A673 (cell line): ENCODE measurements around the gene CCDC85C. TPM values are rescaled to one million over a fixed set of nuclear protein-coding genes. Genes with fewer than 3 reads are reported as not detected.

Source experiments
- BruUV-seq: library from RNA; stranded (reverse); fragments of 400-500 nt; replicated peaks from 2 replicates; lab custom pipeline; 2021; lab: Mats Ljungman, UMichigan
- CTCF ChIA-PET: fragments of 300-600 bp; sonication (Branson Sonifier 250); formaldehyde crosslinking; loops from one replicate; lab custom pipeline; 2022; ENCODE audit warnings: antibody characterized with exemption; lab: Charles Lee
- POLR2A ChIA-PET: fragments of 300-600 bp; sonication (Branson Sonifier 250); formaldehyde crosslinking; loops from one replicate; lab custom pipeline; 2022; ENCODE audit warnings: antibody characterized with exemption; ENCODE audit not compliant: low non-redundant PET; lab: Charles Lee
- DNase-seq: peaks from one replicate; pipeline ENCODE4 v3.0.0-alpha.2; 2015; ENCODE audit warnings: low spot score
- H3K27ac ChIP-seq: fragments of 200-600 bp; sonication (generic); 2 replicates; pipeline ENCODE4 v1.5.1; 2016; ENCODE audit warnings: mixed run types, low read depth, mild to moderate bottlenecking, mixed read lengths, antibody characterized with exemption, low read length; ENCODE audit not compliant: poor library complexity, severe bottlenecking
- H3K27me3 ChIP-seq: fragments of 200-600 bp; sonication (generic); replicated peaks from 2 replicates; pipeline ENCODE4 v1.6.1; 2017; ENCODE audit warnings: mixed run types, low read depth, mild to moderate bottlenecking, mixed read lengths, antibody characterized with exemption, low read length; ENCODE audit not compliant: insufficient read depth, poor library complexity
- H3K36me3 ChIP-seq: fragments of 200-600 bp; sonication (generic); 2 replicates; pipeline ENCODE4 v1.6.1; 2016; ENCODE audit warnings: mixed run types, mild to moderate bottlenecking, mixed read lengths, antibody characterized with exemption, low read length; ENCODE audit not compliant: insufficient read depth, poor library complexity, severe bottlenecking
- H3K4me1 ChIP-seq: fragments of 200-600 bp; sonication (generic); 2 replicates; pipeline ENCODE4 v1.6.1; 2017; ENCODE audit warnings: mixed run types, mild to moderate bottlenecking, mixed read lengths, antibody characterized with exemption, low read length; ENCODE audit not compliant: insufficient read depth, poor library complexity, severe bottlenecking
- H3K4me3 ChIP-seq: fragments of 200-600 bp; sonication (generic); 2 replicates; pipeline ENCODE4 v1.5.1; 2016; ENCODE audit warnings: low read depth, mixed run types, mild to moderate bottlenecking, mixed read lengths, low read length; ENCODE audit not compliant: poor library complexity, severe bottlenecking
- H3K9me3 ChIP-seq: fragments of 200-600 bp; sonication (generic); 2 replicates; pipeline ENCODE4 v1.6.1; 2016; ENCODE audit warnings: mixed run types, low read depth, mild to moderate bottlenecking, mixed read lengths, antibody characterized with exemption, low read length; ENCODE audit not compliant: poor library complexity, severe bottlenecking
- EZH2 ChIP-seq: fragments of 200-600 bp; sonication (generic); IDR thresholded peaks from 2 replicates; pipeline ENCODE4 v1.6.1; 2017; ENCODE audit warnings: borderline replicate concordance, low read depth, mild to moderate bottlenecking, mixed read lengths, antibody characterized with exemption, low read length; ENCODE audit not compliant: poor library complexity, severe bottlenecking
- intact Hi-C: fragments of 100-400 bp; cut with micrococcal nuclease; formaldehyde crosslinking; loops from one replicate; pipeline ENCODE4 v1.10.0; 2022; ENCODE audit not compliant: unreplicated experiment
- total RNA-seq: library from RNA; stranded (reverse); gene quantifications from 2 replicates; pipeline ENCODE4 v1.2.3, GENCODE V29; 2021
- TF ChIP-seq, protein P1 (sequence below): fragments of 300-800, 200-600 bp; sonication (generic); conservative IDR thresholded peaks from 2 replicates; pipeline ENCODE4 v1.5.1; 2017; ENCODE audit warnings: low read depth, mild to moderate bottlenecking, antibody characterized with exemption, low read length, moderate library complexity, mixed read lengths

The CCDC85C gene
- total RNA-seq, 1 experiment from 2014 or later: 24.6 TPM

DNA sequence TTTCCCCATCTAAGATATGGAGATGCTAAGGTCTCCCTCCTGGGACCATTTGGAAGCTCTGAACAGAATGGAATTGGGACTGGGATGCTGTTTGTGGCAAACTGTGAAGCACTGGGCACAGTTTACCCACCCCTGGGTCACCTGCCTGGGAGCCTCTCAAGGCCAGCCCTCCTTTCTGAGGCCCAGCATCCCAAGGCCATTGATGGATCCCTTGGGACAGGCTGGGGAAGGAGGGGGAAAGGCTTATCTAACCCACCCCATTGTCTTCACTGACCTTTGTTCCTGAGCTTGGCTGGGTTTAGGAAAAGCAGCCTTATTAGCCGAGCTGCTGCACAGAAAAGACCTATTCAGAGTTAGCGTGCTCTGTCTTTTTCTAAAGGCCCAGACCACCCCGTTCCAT lies 5.2 kb downstream of the CCDC85C start:
- Histone ChIP-seq H3K9me3 (no peaks in the 10 kb centered on the region), H3K4me3 (no peak overlapping the region), H3K36me3 (no peaks in the 10 kb centered on the region), H3K4me1 (peaks cover 18% of the 10 kb centered on the region), H3K27me3 (no peaks in the 10 kb centered on the region), H3K27ac (no peak overlapping the region)
- no peak for TF ChIP-seq EZH2
- TF ChIP-seq, protein P1, sequence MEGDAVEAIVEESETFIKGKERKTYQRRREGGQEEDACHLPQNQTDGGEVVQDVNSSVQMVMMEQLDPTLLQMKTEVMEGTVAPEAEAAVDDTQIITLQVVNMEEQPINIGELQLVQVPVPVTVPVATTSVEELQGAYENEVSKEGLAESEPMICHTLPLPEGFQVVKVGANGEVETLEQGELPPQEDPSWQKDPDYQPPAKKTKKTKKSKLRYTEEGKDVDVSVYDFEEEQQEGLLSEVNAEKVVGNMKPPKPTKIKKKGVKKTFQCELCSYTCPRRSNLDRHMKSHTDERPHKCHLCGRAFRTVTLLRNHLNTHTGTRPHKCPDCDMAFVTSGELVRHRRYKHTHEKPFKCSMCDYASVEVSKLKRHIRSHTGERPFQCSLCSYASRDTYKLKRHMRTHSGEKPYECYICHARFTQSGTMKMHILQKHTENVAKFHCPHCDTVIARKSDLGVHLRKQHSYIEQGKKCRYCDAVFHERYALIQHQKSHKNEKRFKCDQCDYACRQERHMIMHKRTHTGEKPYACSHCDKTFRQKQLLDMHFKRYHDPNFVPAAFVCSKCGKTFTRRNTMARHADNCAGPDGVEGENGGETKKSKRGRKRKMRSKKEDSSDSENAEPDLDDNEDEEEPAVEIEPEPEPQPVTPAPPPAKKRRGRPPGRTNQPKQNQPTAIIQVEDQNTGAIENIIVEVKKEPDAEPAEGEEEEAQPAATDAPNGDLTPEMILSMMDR: no peak
- no TSS peak for BruUV-seq
- ChIA-PET POLR2A (no interaction called here), CTCF (no interaction called here)
- DNase-seq: no peak
- intact Hi-C loops: no loop called here

DNA sequence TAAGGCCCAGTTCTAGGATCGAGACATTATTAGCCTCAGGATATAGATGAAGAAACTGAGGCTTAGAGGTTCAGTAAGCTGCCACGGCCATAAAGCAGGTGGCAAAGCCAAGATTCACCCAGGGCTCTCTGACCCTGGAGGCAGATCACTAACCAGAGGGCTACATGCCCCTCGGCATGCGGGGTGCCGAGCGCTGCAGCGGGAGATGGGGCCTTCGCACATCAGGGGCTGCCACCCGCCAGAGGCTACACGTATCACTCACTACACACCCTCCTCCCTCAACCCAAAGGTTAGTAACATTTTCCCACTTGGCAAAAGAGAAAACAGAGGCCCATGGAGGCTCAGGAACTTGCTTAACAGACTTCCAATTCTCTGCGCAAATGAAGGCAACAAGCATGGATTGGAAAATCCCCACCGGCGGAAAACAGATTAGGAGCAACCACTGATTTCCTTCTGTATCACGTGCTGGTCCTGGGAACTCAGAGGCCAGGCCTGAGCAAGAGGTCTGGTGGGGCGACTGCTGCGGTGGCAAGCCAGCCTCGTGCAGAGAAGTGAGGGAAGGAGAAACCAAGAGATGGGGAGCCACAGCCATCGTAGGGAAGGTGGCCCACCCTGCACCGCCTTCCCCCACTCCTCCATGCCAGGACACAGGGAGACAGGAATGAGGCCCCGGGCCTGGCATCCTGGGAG lies 6.0 kb downstream of the CCDC85C start:
- CTCF ChIA-PET: no interaction called here
- POLR2A ChIA-PET: no interaction called here
- intact Hi-C loops: no loop called here
- TF ChIP-seq EZH2: no peak
- TF ChIP-seq, protein P1: no peak
- no peak for DNase-seq
- BruUV-seq: no TSS peak
- H3K9me3 ChIP-seq: no peaks in the 10 kb centered on the region
- no peaks in the 10 kb centered on the region for H3K27me3 ChIP-seq
- H3K4me3 ChIP-seq: no peak overlapping the region
- H3K36me3 ChIP-seq: no peaks in the 10 kb centered on the region
- H3K4me1 ChIP-seq: peaks cover 18% of the 10 kb centered on the region
- no peak overlapping the region for H3K27ac ChIP-seq

DNA sequence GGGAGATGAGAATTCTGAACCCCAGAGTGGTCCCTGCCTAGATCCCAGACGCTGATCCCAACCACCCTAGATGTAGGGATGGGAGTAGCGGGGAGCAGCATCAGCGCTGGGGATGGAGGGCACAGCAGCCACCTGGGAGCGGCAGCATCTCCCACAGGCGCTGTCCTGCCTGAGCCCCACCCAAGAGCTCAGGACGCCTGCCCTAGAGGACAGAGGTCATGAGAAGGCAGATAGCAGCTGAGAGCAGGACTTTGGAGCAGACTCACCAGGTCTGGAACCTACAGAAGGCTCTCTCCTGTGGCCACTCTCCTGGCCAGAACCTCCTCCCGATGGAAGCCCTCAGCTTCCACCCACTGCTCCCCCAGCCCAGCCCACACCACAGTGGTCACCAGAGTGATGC lies 7.2 kb downstream of the CCDC85C start:
- H3K27ac ChIP-seq: no peak overlapping the region
- no peaks in the 10 kb centered on the region for H3K27me3 ChIP-seq
- no peak overlapping the region for H3K4me3 ChIP-seq
- ChIA-PET CTCF (no interaction called here), POLR2A (no interaction called here)
- H3K4me1 ChIP-seq: peaks cover 7% of the 10 kb centered on the region
- BruUV-seq: no TSS peak
- no peaks in the 10 kb centered on the region for H3K9me3 ChIP-seq
- DNase-seq: no peak
- H3K36me3 ChIP-seq: no peaks in the 10 kb centered on the region
- no peak for TF ChIP-seq EZH2
- TF ChIP-seq, protein P1: no peak
- intact Hi-C loops: no loop called here
